Left lung (tissue), 10 donors: Measurements from ENCODE around the gene GLYR1. TPM values are rescaled to one million over a fixed set of nuclear protein-coding genes. Genes with fewer than 3 reads are reported as not detected.

Experiments used
- ATAC-seq: fragments of 200-7000 bp; cut with Tn5 transposase; one replicate; pipeline ENCODE4 v1.9.1; 2020; ENCODE audit warnings: moderate library complexity
- DNase-seq, 4 donors: peaks; one replicate each; pipeline ENCODE4 v3.0.0-alpha.2; 2013 to 2020
- H3K27ac ChIP-seq, 2 donors: fragments of 200-600 bp; sonication (generic) in 1 of 2; one replicate each; pipeline versions ENCODE4 v1.5.0 to v1.8.0; 2020 to 2021
- H3K27me3 ChIP-seq, 2 donors: fragments of 200-600 bp; sonication (generic) in 1 of 2; one replicate each; pipeline versions ENCODE4 v1.5.0 to v1.8.0; 2020 to 2021
- H3K36me3 ChIP-seq, 2 donors: fragments of 200-600 bp; sonication (generic) in 1 of 2; one replicate each; pipeline versions ENCODE4 v1.5.0 to v1.8.0; 2020 to 2021
- H3K4me1 ChIP-seq, 2 donors: fragments of 200-600 bp; one replicate each; pipeline ENCODE4 v1.8.0; 2021
- H3K4me3 ChIP-seq, 2 donors: fragments of 200-600 bp; sonication (generic) in 1 of 2; one replicate each; pipeline versions ENCODE4 v1.5.0 to v1.8.0; 2020 to 2021; ENCODE audit warnings: mild to moderate bottlenecking in 1 of 2
- H3K9me3 ChIP-seq, 2 donors: fragments of 200-600 bp; sonication (generic) in 1 of 2; one replicate each; pipeline versions ENCODE4 v1.5.0 to v1.8.0; 2020 to 2021
- CTCF ChIP-seq, 2 donors: fragments of 200-600 bp; sonication (generic) in 1 of 2; IDR thresholded peaks; one replicate each; pipeline versions ENCODE4 v1.5.0 to v1.8.0; 2021; ENCODE audit warnings: antibody characterized with exemption in 2 of 2
- intact Hi-C, 2 donors: fragments of 100-400 bp; cut with DNase I; formaldehyde crosslinking; loops; one replicate each; pipeline versions ENCODE4 v1.11.2 to v1.14.2; 2022
- polyA plus RNA-seq, 6 donors: library from polyadenylated mRNA; unstranded; fragments of 120-200 nt; gene quantifications; one replicate each; pipeline ENCODE4 v1.2.1, GENCODE V29; 2013; ENCODE audit not compliant: insufficient read length in 6 of 6
- total RNA-seq, 2 donors: library from RNA; stranded (reverse); fragmentation: NEBNext Ultra II Directional; extraction: Animal tissue kit (Norgen Biotek cat#: 25700); gene quantifications; one replicate each; pipeline ENCODE4 v1.2.1, GENCODE V29; 2021
- donor health status: DM: no; HTN: yes; CAD: no.
- donor health status: DM: no; HTN: no; CAD: no.

Gene GLYR1
- total and polyA plus RNA-seq, 8 donors, result 65.2 to 128 (median 113) TPM

- Histone ChIP-seq H3K9me3 (no peaks in the 10 kb centered on the region), H3K4me3 (no peak overlapping the region), H3K27ac (no peak overlapping the region), H3K4me1 (peaks cover 20 to 39% of the 10 kb centered on the region in 2 donors), H3K27me3 (no peaks in the 10 kb centered on the region), H3K36me3 (peaks cover 0 to 46% of the 10 kb centered on the region in 2 donors)
- ATAC-seq (no peak), DNase-seq (no peak)
- TF ChIP-seq CTCF (IDR thresholded peaks at IDR 0.05), result no peak
- intact Hi-C loops, result no loop called here
Observed at GRCh38 chr16:4799171-4799855, 47.8 kb downstream of the GLYR1 start.

- ATAC-seq (no peak), DNase-seq (no peak)
- Histone ChIP-seq H3K4me3 (no peak overlapping the region), H3K4me1 (peaks cover 18 to 30% of the 10 kb centered on the region in 2 donors), H3K27ac (no peak overlapping the region), H3K36me3 (peaks cover 0 to 39% of the 10 kb centered on the region in 2 donors), H3K9me3 (no peaks in the 10 kb centered on the region), H3K27me3 (no peaks in the 10 kb centered on the region)
- intact Hi-C loops, result no loop called here
- no peak for TF ChIP-seq CTCF (IDR thresholded peaks at IDR 0.05)
Observed at GRCh38 chr16:4798456-4798855, 48.6 kb downstream of the GLYR1 start.

GRCh38 chr16:4797805-4798252 is 49.3 kb downstream of the GLYR1 start:
- Histone ChIP-seq H3K9me3 (no peaks in the 10 kb centered on the region), H3K27ac (no peak overlapping the region), H3K36me3 (peaks cover 0 to 39% of the 10 kb centered on the region in 2 donors), H3K4me3 (no peak overlapping the region), H3K27me3 (no peaks in the 10 kb centered on the region), H3K4me1 (peaks cover 14 to 24% of the 10 kb centered on the region in 2 donors)
- intact Hi-C loops, result no loop called here
- DNase-seq, result no peak
- ATAC-seq, result no peak
- no peak for TF ChIP-seq CTCF (IDR thresholded peaks at IDR 0.05)

DNA sequence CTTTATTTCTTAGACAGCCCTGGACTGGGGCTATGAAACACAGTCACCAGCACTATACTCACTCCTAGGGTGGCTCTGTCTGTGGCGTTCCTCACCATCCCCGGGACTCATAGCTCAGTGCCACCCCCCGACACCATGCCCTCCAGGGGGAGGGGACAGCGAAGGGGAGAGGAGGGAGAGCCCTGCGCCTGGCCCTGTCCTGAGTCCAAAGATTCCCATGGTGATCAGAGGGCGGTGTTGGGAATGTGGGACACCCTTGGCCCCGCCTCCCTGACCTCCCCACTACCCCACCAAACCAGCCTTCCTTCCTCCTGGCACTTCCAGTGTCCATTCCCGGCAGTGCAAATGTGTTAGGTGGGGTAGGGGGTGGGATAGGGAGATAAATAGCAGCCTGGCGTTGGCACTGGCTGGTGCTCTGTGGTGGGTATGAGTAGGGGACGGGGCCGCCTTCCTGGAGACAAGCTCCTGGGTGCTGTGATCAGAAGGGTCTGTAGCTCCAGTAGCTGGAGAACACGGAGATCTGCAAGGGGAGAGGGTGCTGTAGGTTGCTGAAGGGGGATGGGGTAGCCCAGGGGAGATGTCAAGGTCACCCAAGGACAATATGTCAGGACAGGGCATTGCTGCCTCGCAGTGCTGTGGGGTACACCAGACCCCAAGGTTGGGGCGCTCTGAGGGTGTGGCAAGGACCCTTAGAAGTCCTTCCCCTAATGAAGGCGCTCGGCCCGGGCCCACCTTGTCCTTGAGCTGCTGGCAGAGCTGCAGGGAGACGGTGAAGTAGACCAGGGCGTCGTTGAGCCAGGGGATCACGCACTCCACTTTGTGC is 49.9 kb downstream of the GLYR1 start:
- Histone ChIP-seq H3K27me3 (no peaks in the 10 kb centered on the region), H3K36me3 (peaks cover 0 to 39% of the 10 kb centered on the region in 2 donors), H3K9me3 (no peaks in the 10 kb centered on the region), H3K4me1 (peaks cover 14 to 24% of the 10 kb centered on the region in 2 donors), H3K27ac (no peak overlapping the region), H3K4me3 (no peak overlapping the region)
- intact Hi-C loops, result no loop called here
- DNase-seq, result no peak
- TF ChIP-seq CTCF (IDR thresholded peaks at IDR 0.05), result no peak
- no peak for ATAC-seq
